CD4-positive, alpha-beta T cell treated with Interleukin-1 beta for 1 hour (primary cell): ENCODE data around the gene KRT1.
"Not testable (repeated sequence)": the region's sequence is repeated elsewhere in the genome, so short reads cannot be mapped to it uniquely, and the experiment has no call there.

Experiments
- DNase-seq, 2 donors: peaks; one replicate each; pipeline ENCODE4 v3.0.0-alpha.2; 2020 to 2022

The KRT1 gene

DNA sequence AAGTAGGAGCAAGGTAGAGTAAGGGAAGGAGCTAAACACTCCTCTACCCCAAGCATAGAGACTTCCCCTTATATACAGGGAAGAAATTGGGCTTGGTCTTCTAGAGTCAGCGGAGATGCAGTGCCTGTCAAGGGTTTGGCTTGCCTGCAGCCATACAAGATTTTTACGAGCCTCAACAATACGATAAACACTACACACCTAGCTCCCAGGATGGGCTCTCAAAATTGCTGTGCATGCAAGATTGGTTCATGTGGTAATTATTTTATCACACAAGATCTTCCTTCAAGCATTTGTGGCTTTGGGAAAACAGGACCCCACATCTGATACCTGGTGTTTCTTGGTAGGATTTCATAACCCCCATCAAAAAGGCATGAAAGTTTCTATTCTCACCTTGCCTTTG is at the start of gene KRT1:
KRT1 (minus strand) TSS at position 45 of the 400 bp plus-strand sequence. CDS start 59 bp downstream, outside the sequence.
- DNase-seq: no peak

DNA sequence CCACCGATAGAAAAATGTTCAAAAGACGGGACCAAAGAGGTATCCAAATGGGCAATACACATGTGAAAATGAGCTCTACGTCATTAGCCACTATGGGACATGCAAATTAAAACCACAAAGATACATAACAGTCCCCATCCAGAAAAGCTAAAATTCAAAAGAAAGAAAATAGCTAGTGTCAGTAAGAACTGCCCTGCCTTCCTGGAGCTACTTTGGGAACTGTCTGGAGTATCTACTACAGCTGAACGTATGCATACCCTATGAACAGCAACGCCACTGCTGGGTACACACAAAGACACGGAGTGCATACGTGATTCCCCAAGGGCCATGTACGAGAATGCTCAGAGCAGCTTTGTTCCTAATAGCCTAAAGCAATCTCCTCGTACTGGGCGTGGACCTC is 48.9 kb upstream of the KRT1 start:
- DNase-seq: no peak

- no peak for DNase-seq
Observed at GRCh38 chr12:52728374-52728773, 48.2 kb upstream of the KRT1 start.

GRCh38 chr12:52727037-52727436 is 46.8 kb upstream of the KRT1 start:
- DNase-seq: no peak

DNA sequence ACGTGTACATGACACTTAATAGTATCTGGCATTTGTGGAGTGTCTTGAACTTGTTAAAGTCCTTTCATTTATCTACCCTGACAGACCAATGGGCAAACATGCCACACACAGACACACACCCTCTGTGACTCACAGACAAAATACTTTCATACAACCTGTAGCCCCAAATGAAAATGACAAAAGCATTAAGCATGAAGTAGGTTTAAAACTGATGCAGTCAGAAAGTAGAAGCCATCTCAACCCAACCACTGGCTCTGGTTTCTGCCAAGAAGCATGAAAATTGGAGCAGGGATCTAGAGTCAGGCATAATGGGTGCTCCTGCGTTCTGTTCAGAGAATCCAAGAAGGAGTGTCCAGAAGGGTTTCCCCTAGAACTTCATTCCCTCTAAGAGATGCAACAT is 46.2 kb upstream of the KRT1 start:
- DNase-seq: no peak

DNA sequence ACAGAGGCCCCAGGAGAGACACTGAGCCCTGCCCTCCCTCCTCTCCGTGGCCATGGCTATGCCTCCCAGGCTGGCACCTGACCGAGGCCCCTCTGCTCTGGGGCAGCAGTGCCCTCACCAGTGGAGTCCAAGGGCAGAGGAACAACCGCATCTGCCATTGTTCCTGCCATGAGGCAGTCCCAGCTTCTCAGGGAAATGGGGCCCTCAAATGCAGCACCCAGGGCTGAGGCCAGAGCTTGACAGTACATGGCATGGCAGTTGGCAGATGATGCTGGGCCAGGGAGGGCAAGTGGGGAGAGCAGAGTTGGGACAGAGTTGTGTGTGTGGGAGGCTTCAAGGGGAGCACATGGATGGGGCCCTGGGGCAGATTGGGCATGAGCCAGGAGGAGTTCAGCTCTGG is 44.2 kb upstream of the KRT1 start:
- no peak for DNase-seq

DNA sequence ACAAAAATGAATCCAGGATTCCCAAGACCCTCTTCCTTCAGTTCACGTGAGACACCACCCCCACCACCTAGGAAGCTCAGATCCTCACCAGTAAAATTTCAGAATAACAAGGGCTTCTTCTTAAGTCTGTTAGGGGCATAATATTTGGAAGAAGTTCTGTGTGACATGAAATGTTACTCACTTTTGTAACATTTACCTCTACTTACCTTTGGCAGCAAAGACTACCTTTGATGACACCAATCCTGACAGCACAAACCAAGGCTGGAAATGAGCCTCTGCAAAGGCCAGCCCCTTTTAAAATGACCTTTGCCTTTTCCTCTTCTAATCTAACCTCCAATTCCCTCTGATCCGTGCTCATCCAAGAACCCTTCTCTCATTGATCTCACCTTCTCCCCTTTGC is 42.5 kb upstream of the KRT1 start:
- DNase-seq: no peak

DNA sequence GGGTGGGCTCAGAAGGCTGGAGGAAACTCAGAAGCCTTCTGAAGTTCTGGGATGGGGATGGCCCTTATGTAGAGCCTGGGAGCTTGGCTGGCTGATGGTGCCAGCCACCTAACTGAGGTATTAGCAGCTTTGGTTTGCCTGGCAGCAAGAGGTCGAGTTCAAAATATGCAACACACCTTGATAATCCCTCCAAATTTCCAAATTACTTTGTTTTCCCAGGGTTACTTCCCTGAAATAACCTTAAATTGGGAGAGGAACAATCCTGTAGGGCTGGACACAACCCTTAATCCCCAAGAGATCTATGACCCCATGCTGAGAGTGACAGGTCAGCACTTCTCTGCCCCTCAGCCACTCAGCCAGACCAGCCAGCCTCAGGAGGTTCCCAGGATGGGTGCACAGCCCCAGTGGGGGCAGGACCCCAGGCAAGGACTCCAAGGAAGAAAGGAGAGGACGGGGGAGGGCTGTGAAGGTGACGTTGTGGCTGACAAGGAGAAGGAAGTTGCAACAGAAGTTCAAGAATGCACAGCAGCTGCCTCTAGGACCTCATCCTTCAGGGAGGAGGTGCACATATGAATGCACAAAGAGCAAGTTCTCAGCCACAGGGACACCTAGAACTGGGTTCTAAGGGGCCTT is 41.7 kb upstream of the KRT1 start:
- DNase-seq: no peak

DNA sequence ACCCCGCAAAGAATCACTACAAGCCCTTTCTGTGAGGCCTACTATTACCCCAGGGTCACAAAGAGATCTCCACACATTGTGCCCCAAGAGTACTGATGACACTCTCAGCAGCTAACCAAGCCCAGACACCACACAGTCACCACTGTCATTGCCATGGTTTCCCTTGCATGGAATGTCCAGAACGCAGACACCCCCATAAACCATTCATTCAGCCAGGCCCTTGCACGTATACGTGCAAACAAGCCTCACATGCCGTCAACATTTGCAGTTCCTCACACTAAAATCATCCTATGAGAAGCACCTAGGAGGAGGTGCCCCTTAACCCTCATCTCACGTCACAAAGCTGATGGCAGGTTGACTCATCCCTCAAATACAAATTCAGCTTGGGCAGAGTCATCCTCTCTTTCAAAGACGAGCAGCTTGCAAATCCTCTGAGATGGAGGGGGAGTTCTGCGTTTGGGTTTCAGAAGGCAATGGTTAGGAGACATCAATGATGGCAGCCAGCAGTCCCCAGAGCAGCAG is 40.2 kb upstream of the KRT1 start:
- DNase-seq: no peak

- DNase-seq: no peak
Observed at GRCh38 chr12:52716061-52716460, 35.9 kb upstream of the KRT1 start.

DNA sequence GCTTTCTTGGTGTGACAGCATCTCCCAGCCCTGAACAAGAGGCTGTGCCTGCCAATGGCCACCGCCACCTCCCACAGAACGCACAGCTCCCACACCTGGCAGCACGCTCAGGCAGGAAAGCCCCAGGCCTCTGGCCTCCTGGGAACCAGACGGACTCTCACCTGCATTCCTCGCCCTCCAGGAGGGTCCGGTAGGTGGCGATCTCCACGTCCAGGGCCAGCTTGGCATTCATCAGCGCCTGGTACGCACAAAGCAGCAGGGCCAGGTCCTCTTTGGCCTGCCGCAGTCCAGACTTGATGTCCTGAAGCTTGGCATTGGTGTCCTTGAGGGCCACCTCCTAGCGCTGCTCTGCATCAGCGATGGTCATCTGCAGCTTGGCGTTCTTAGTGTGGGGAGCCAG is 35.2 kb upstream of the KRT1 start:
- no peak for DNase-seq

DNA sequence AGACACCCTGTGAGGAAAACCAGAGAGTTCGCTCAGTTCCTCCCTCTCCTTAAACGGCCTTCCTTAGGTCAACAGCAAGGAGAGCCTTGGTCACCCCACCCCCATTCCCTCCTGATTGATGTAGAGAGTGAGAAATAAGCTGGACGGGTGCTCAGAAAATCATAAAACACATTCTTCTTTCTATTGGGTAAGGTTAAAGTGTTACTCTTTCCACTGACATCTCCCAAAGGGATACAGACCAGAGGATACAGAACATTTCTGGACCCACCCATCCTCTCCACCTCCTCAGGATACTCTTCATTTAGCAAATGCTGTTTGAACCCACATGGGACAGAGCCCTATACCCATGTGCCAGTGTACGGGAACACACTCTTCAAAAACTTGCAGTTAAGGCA is 34.7 kb upstream of the KRT1 start:
- DNase-seq: no peak

GRCh38 chr12:52713960-52714886 is 34.0 kb upstream of the KRT1 start:
- no peak for DNase-seq

- not testable (repeated sequence) for DNase-seq
Observed at GRCh38 chr12:52712122-52712521, 31.9 kb upstream of the KRT1 start.

- DNase-seq: no peak
Observed at GRCh38 chr12:52710730-52711129, 30.5 kb upstream of the KRT1 start.

DNA sequence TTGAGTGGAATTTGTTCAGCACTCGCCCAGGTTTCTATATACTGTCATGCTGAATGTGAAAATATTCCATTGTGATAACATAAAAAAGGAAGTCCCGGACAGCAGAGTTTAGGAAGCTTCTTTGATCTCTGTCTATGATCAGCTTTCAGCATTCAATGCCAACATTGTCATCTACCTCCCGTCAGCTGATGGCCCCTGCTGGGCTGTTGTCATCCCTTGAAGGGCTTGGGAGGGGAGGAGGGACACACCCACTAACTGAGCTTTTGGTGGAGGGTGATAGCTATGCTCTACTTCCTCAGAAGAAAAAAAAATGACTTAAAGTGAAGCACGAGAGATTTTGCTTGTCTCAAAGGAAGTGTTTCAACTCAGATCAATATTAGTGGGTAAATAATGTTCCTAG is 27.8 kb upstream of the KRT1 start:
- DNase-seq: no peak

GRCh38 chr12:52704464-52704863 is 24.3 kb upstream of the KRT1 start:
- DNase-seq: no peak

GRCh38 chr12:52703878-52704277 is 23.7 kb upstream of the KRT1 start:
- no peak for DNase-seq

DNA sequence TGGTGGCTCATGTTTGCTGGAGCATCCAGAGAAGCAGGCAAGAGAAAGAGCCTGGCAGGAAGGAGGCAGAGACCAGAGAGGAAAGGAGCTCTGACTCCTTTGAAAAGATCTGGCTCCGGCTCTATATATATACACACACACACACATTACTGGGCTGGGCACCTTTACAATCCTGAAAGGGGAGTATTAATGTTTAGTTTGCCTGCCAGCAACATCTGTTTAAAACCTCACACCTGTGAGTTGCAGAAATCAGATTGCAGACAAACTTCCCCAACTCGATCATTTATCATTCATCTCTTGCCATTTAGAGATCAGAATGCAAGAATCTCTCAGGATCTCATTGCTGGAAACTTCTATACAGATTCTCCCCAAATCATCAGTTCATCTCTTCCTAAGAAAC is 23.2 kb upstream of the KRT1 start, which contains the start of gene KRT77:
KRT77 (minus strand) TSS at position 101 of the 400 bp plus-strand sequence; CDS start at position 11, 90 bp downstream.
- DNase-seq: no peak

DNA sequence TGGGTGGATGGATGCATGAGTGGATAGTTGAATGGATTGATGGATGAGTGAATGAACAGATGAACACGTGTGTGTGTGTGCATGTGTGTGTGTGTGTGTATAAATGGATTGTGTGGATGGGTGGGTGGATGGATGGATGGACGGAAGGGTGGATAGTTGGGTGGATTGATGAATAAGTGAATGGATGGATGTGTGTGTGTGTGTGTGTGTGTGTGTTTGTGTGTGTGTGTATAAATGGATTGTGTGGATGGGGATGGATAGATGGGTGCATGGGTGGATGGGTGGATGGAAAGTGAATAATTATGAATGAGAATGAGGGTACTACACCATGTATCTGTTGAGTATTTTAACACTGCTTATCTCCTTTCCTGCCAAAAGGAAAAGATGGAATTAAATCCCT is 22.1 kb upstream of the KRT1 start:
- DNase-seq: no peak

GRCh38 chr12:52701281-52701680 is 21.1 kb upstream of the KRT1 start:
- DNase-seq: no peak

DNA sequence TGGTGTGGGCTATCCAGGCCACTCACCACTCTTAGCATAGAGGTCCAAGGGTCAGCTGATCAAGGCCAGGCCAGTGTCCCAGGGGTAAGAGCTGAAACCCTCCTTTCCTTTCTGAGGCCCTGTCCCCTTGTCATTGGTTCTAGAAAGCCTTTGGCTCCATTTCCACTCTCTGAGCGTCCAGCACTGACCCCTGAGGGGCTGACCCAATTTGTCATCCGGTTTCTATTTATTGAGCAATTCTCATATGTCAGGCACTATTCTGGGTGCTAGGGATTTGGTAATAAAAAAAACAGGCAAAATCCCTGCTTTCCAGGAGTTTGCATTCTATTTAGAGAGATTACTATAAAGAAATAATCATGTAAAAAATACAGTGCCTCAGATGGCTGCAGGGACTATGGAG is 19.8 kb upstream of the KRT1 start:
- DNase-seq: no peak

- no peak for DNase-seq
Observed at GRCh38 chr12:52699373-52699772, 19.2 kb upstream of the KRT1 start.
